Adrenal gland (tissue), 12 donors: ENCODE results near the gene AMBP. TPM values are rescaled to one million over a fixed set of nuclear protein-coding genes. Genes with fewer than 3 reads are reported as not detected.

Experiments
- DNase-seq, 7 donors: peaks; one replicate each; pipeline ENCODE4 v3.0.0-alpha.2; 2019 to 2020
- H3K27ac ChIP-seq, 5 donors: fragments of 200-600 bp; sonication (generic) in 4 of 5; 1 replicate in 3 of 5; 2 replicates in 2 of 5; pipeline versions ENCODE4 v1.5.1 to v1.8.0; 2016 to 2020; ENCODE audit warnings: mild to moderate bottlenecking in 1 of 5
- H3K27me3 ChIP-seq: fragments of 200-600 bp; 2 replicates; pipeline ENCODE4 v1.8.0; 2021
- H3K36me3 ChIP-seq, 2 donors: fragments of 200-600 bp; replicated peaks in 1 of 2; 1 replicate in 1 of 2; 2 replicates in 1 of 2; pipeline versions ENCODE4 v1.5.1 to v1.8.0; 2018 to 2022
- H3K4me1 ChIP-seq, 2 donors: fragments of 200-600 bp; replicated peaks in 1 of 2; 1 replicate in 1 of 2; 2 replicates in 1 of 2; pipeline versions ENCODE4 v1.5.1 to v1.8.0; 2018 to 2021
- H3K4me3 ChIP-seq, 4 donors: fragments of 200-600 bp; sonication (generic) in 3 of 4; one replicate each; pipeline ENCODE4 v1.5.1; 2016 to 2018
- H3K9me3 ChIP-seq, 3 donors: fragments of 200-600 bp; sonication (generic) in 1 of 3; replicated peaks in 1 of 3; 1 replicate in 2 of 3; 2 replicates in 1 of 3; pipeline versions ENCODE4 v1.5.1 to v1.8.0; 2016 to 2021
- POLR2A ChIP-seq, 2 donors: fragments of 450-650 bp; IDR thresholded peaks; one replicate each; pipeline ENCODE4 v1.6.1; 2017; ENCODE audit warnings: antibody characterized with exemption in 2 of 2, mild to moderate bottlenecking in 2 of 2, moderate library complexity in 1 of 2
- WGBS, 4 donors: extraction: QIAGEN DNeasy Blood & Tissue Kit in 2 of 4; methylation state at CpG; one replicate each; pipeline versions ENCODE4 v1.1.5 to v1.1.7; 2013 to 2017; 5-methylcytosine and 5-hydroxymethylcytosine counted together
- intact Hi-C, 2 donors: fragments of 100-400 bp; cut with DNase I; formaldehyde crosslinking; loops; one replicate each; pipeline versions ENCODE4 v1.14.1 to v1.15.0; 2022 to 2023
- polyA plus RNA-seq, 3 donors: library from polyadenylated mRNA; stranded (reverse); fragments of 200-250 nt in 2 of 3; fragments of 350-450 nt in 1 of 3; fragmentation: Illumina TruSeq in 1 of 3; extraction: RNeasy Lipid Tissue Mini Kit (QIAGEN cat#74804) in 1 of 3; gene quantifications; one replicate each; pipeline ENCODE4 v1.2.3, GENCODE V29; 2013 to 2014
- total RNA-seq, 9 donors: library from RNA; depleted of rRNA in 4 of 9; stranded (reverse); fragments of >200 nt in 4 of 9; fragments of 120-200 nt in 1 of 9; fragmentation: NEBNext Ultra II Directional in 1 of 9; extraction: Animal tissue kit (Norgen Biotek cat#: 25700) in 1 of 9; gene quantifications; one replicate each; pipeline versions ENCODE4 v1.1.0 to v1.2.4, GENCODE V29; 2013 to 2023
- TF ChIP-seq, protein P1 (sequence below), 6 experiments: fragments of 450-650 bp in 4 of 6; fragments of 200-600 bp in 2 of 6; sonication (generic) in 1 of 6; IDR thresholded peaks; 1 replicate in 5 of 6; 2 replicates in 1 of 6; pipeline versions ENCODE4 v1.5.1 to v1.8.0; 2016 to 2021; ENCODE audit warnings: antibody characterized with exemption in 6 of 6, mild to moderate bottlenecking in 2 of 6, moderate library complexity in 1 of 6
- donor health status: healthy with polysubstance abuse.
- donor health status: Bipolar disorder and iron deficiency.
- donor health status: DM: yes; HTN: yes; CAD: no.
- donor health status: DM: no; HTN: no; CAD: no.
- donor health status: DM: no; HTN: no; CAD: no.
- donor health status: DM: yes; HTN: yes; CAD: no.

AMBP gene
- total and polyA plus RNA-seq, 12 donors = 0.17 to 2.8 (median 0.44) TPM; not detected in 5

DNA sequence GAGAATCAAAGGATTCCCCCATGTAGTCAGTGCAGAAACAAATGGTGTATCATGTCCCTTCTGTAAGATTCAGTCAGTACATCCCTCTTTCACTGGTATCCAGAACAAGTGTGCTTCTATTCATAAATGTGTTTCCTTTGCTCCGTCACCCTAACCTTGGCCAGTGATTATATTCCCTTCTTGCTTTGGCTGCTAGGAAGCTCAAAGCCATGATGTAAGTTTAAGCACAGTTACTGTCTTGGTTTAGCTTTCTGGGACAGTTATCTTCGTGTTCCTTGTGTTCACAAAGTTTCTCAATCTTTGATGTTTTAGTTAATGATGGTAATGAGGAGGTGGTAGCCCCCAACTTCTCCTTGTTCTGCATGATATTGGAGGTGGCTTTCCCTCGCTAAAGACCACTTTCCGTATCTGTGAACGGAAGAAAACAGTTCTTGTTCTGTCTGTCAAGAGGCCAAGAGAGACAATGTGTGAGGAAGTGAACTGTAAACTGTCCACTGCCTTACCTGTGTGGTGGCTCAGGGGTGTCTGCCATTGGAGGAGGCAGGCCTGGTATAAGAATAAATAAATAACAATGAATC, 2.2 kb upstream of the AMBP start:
- Histone ChIP-seq H3K4me3 (no peak overlapping the region), H3K36me3 (no peaks in the 10 kb centered on the region), H3K27me3 (peaks cover 10% of the 10 kb centered on the region), H3K9me3 (no peaks in the 10 kb centered on the region), H3K4me1 (no peaks in the 10 kb centered on the region), H3K27ac (no peak overlapping the region)
- intact Hi-C loops = no loop called here
- no peak for DNase-seq
- TF ChIP-seq, protein P1, sequence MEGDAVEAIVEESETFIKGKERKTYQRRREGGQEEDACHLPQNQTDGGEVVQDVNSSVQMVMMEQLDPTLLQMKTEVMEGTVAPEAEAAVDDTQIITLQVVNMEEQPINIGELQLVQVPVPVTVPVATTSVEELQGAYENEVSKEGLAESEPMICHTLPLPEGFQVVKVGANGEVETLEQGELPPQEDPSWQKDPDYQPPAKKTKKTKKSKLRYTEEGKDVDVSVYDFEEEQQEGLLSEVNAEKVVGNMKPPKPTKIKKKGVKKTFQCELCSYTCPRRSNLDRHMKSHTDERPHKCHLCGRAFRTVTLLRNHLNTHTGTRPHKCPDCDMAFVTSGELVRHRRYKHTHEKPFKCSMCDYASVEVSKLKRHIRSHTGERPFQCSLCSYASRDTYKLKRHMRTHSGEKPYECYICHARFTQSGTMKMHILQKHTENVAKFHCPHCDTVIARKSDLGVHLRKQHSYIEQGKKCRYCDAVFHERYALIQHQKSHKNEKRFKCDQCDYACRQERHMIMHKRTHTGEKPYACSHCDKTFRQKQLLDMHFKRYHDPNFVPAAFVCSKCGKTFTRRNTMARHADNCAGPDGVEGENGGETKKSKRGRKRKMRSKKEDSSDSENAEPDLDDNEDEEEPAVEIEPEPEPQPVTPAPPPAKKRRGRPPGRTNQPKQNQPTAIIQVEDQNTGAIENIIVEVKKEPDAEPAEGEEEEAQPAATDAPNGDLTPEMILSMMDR (IDR thresholded peaks at IDR 0.05) = no peak
- TF ChIP-seq POLR2A (IDR thresholded peaks at IDR 0.05) = no peak
- 66 to 90% (median 80%) methylated on average over 5 of the region's 5 CpGs for WGBS, 4 donors

DNA sequence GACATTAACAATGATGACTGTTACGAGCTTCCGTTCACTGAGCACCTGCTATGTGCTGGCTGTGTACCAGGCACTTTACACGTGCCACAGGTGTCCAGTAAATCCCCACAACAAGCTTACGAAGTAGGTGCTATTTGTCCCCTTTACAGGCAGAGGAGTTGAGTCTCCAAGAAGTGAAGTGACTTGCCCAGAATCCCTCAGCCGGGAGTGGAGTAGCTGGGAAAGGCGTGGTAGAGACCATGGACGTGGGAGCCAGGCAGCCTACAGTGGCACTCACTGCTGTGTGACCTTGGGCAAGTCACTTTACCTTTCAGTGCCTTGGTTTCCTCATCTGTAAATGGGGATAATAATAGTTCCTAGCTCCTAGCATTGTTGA, 669 bp upstream of the AMBP start:
- Histone ChIP-seq H3K27ac (no peak overlapping the region), H3K9me3 (no peaks in the 10 kb centered on the region), H3K4me1 (no peaks in the 10 kb centered on the region), H3K36me3 (no peaks in the 10 kb centered on the region), H3K4me3 (no peak overlapping the region), H3K27me3 (peaks cover 10% of the 10 kb centered on the region)
- DNase-seq = no peak
- 78 to 88% (median 82%) methylated on average over 3 to 7 of the region's 7 CpGs for WGBS, 4 donors
- no peak for TF ChIP-seq POLR2A (IDR thresholded peaks at IDR 0.05)
- TF ChIP-seq, protein P1 (IDR thresholded peaks at IDR 0.05) = no peak
- intact Hi-C loops = no loop called here

DNA sequence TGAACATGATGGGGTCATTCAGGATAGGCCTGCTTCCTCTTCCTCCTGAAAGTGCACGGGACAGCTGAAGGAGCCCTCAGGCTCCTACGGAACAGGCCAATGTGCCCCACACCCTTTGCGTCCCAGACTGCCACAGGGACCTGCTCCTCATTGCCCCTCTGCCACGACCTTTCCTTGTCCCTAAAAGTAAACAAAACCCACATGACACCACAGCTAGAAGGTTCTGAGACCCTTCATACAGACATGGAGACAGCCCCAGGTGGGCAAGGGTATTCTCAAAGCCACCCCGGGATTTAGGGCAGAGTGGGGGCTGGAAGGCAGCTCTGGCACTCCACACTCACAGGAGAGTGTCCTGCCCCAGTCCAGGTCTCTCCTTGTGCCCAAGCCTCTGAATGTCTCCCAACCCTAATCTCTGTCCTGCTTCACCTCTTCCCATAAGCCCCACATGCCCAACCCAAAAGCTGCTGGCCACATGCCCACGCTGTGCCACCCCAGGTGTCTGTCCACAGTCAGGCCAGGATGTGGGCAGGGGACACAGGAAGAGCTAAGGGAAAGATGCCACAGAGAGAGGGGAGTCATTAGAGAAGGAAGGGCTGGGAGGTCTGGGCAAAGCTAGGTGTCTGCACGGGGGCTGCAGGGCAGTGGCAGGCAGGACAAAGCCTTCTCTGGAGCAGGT, 800 bp downstream of the AMBP start:
- DNase-seq = no peak
- H3K9me3 ChIP-seq = no peaks in the 10 kb centered on the region
- H3K4me3 ChIP-seq = no peak overlapping the region
- TF ChIP-seq, protein P1 (IDR thresholded peaks at IDR 0.05) = no peak
- TF ChIP-seq POLR2A (IDR thresholded peaks at IDR 0.05) = no peak
- no peaks in the 10 kb centered on the region for H3K36me3 ChIP-seq
- intact Hi-C loops = no loop called here
- H3K27ac ChIP-seq = no peak overlapping the region
- H3K4me1 ChIP-seq = no peaks in the 10 kb centered on the region
- WGBS, 4 donors = 62 to 74% (median 67%) methylated on average over 6 to 7 of the region's 7 CpGs
- H3K27me3 ChIP-seq = peaks cover 10% of the 10 kb centered on the region

DNA sequence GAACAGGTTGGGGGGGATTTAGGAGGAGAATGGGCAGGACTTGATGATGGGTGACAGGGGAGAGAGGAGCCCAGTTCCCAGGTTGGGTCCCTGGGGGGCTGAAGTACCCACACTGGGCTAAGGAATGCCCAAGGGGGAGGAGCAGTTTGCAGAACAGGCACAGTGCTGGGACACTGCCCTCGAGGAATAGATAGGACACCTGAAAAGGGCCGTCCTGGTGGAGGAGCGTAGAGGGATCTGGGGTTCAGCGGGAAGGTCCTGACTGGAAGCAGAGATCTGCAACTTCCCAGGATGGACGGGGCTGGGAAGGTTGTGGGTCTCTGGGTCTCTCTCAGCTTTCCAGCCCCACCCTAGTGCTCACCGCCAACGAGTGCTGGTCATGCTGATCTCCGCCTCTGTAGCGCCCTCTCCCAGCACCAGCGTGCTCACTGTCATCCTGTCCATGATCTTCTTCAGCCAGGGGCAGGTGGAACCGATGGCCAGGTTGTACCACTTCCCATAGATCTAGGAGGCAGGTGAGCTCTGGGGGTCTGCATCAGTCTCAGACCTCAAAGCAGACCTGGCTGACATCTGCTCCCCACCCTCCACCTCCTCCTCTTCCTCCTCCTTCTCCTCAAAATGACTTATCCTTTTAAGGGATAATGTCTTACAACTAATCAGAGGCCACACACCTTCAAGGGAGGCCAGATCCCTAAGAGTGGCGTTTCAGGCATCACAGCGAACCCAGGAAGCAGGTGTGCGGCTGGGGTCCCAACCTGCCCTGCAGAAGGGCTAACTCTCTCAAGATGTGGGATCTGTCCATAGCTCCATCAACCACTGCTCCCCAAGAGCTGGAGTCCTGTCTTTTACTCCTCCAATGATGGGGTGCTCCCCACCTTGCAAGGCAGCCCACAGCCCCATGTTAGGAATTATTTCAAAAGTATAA, 1.6 kb downstream of the AMBP start:
- TF ChIP-seq, protein P1 (IDR thresholded peaks at IDR 0.05) = no peak
- no peak for TF ChIP-seq POLR2A (IDR thresholded peaks at IDR 0.05)
- Histone ChIP-seq H3K27ac (no peak overlapping the region), H3K4me3 (no peak overlapping the region), H3K9me3 (no peaks in the 10 kb centered on the region), H3K4me1 (no peaks in the 10 kb centered on the region), H3K36me3 (no peaks in the 10 kb centered on the region), H3K27me3 (peaks cover 10% of the 10 kb centered on the region)
- intact Hi-C loops = no loop called here
- DNase-seq = no peak
- WGBS, 4 donors = 76 to 84% (median 81%) methylated on average over 12 to 14 of the region's 14 CpGs
